ENCODE data around the gene ZDHHC8.

DNA sequence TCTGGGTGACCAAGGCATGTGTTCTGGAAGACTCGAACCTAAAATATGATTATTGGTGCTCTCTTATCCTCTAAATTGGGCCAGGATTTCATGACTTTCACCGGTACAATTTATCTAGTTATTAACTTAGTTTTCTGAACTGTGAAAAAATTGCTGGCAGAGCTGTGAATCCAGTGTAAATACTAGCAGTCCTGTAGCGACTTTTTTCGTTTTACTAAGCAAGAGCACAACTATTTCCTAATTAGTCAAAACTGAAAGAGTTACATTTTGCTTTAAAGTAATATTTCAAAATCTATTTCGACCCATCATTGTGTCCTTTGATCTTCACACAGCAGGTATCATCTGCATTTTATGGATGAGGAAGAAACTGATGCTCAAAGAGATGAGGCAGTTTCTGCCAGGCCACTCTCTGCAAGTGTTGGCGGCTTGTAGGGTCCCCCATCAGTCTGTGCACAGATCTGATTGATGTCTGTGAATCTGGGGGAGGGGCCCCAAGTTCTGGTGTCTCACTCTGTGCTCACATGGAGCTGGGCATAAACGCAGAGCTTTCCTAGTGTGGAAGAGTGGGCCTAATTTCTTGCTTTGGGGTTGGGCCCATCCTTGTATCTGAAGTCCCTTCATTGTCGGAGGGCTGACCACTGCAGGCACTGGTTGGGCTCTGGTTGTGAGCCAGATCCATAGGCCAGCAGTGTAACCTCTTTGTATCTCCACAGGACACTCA lies 13.1 kb upstream of the ZDHHC8 start:
- TF ChIP-seq POLR2AphosphoS5 (IDR thresholded peaks at IDR 0.05): no peak
- TF ChIP-seq, protein P1, sequence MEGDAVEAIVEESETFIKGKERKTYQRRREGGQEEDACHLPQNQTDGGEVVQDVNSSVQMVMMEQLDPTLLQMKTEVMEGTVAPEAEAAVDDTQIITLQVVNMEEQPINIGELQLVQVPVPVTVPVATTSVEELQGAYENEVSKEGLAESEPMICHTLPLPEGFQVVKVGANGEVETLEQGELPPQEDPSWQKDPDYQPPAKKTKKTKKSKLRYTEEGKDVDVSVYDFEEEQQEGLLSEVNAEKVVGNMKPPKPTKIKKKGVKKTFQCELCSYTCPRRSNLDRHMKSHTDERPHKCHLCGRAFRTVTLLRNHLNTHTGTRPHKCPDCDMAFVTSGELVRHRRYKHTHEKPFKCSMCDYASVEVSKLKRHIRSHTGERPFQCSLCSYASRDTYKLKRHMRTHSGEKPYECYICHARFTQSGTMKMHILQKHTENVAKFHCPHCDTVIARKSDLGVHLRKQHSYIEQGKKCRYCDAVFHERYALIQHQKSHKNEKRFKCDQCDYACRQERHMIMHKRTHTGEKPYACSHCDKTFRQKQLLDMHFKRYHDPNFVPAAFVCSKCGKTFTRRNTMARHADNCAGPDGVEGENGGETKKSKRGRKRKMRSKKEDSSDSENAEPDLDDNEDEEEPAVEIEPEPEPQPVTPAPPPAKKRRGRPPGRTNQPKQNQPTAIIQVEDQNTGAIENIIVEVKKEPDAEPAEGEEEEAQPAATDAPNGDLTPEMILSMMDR (IDR thresholded peaks at IDR 0.05): no peak
